Stimulated activated CD8-positive, alpha-beta memory T cell treated with anti-CD3 and anti-CD28 coated beads, Interleukin-2, amount 100 ng/mL, for 48 hours (primary cell): ENCODE results near the gene ARL16.

ENCODE experiments used
- DNase-seq, 2 donors: peaks; one replicate each; pipeline ENCODE4 v3.0.0-alpha.2; 2020; ENCODE audit warnings: low read depth in 2 of 2

Gene ARL16

GRCh38 chr17:81683584-81684441 lies at the start of gene ARL16, which contains the start of gene HGS:
ARL16 (minus strand) TSS chr17:81683797; CDS start chr17:81683753, 44 bp downstream.
HGS (plus strand) TSS chr17:81684011; CDS start chr17:81684067, 56 bp downstream.
- peak; percentile 94 to 96 for DNase-seq

GRCh38 chr17:81727324-81728031 lies 43.9 kb upstream of the ARL16 start:
- DNase-seq: no peak

GRCh38 chr17:81726004-81726403 lies 42.4 kb upstream of the ARL16 start:
- no peak for DNase-seq

- no peak for DNase-seq
Observed at GRCh38 chr17:81725439-81725838, 41.8 kb upstream of the ARL16 start.

- no peak for DNase-seq
Observed at GRCh38 chr17:81723651-81724209, 40.1 kb upstream of the ARL16 start.

- DNase-seq: no peak
Observed at GRCh38 chr17:81722184-81723120, 38.9 kb upstream of the ARL16 start.

- no peak for DNase-seq
Observed at GRCh38 chr17:81720267-81721071, 36.9 kb upstream of the ARL16 start.

- no peak for DNase-seq
Observed at GRCh38 chr17:81719410-81720266, 36.0 kb upstream of the ARL16 start.

GRCh38 chr17:81717766-81718089 lies 34.1 kb upstream of the ARL16 start:
- DNase-seq: no peak

GRCh38 chr17:81717049-81717765 lies 33.6 kb upstream of the ARL16 start:
- DNase-seq: no peak

GRCh38 chr17:81716674-81716996 lies 33.0 kb upstream of the ARL16 start:
- no peak for DNase-seq

- no peak for DNase-seq
Observed at GRCh38 chr17:81715872-81716673, 32.5 kb upstream of the ARL16 start.

GRCh38 chr17:81715107-81715871 lies 31.7 kb upstream of the ARL16 start:
- DNase-seq: no peak

GRCh38 chr17:81714412-81715106 lies 31.0 kb upstream of the ARL16 start:
- DNase-seq: no peak

GRCh38 chr17:81713556-81714411 lies 30.2 kb upstream of the ARL16 start:
- no peak for DNase-seq

- no peak for DNase-seq
Observed at GRCh38 chr17:81713004-81713555, 29.5 kb upstream of the ARL16 start.
